HG03575 (cell line): ENCODE results near the gene SUPT7L.
A peak's percentile ranks its signal among the peaks of the same experiment; 100 is the strongest.
"Not testable (repeated sequence)": the region's sequence is repeated elsewhere in the genome, so short reads cannot be mapped to it uniquely, and the experiment has no call there.

Source experiments
- ATAC-seq: cut with Tn5 transposase; IDR thresholded peaks from one replicate; pipeline ENCODE4 v1.9.1; 2021; ENCODE audit not compliant: unreplicated experiment, insufficient number of reproducible peaks, low FRiP score; ENCODE audit errors: extremely low read depth

The SUPT7L gene

GRCh38 chr2:27689424-27689823 is 26.0 kb upstream of the SUPT7L start:
- no peak for ATAC-seq

- ATAC-seq: no peak
Observed at GRCh38 chr2:27687232-27687631, 23.8 kb upstream of the SUPT7L start.

- ATAC-seq: no peak
Observed at GRCh38 chr2:27685577-27685976, 22.2 kb upstream of the SUPT7L start.

GRCh38 chr2:27685006-27685405 is 21.6 kb upstream of the SUPT7L start:
- not testable (repeated sequence) for ATAC-seq

- peak; percentile 62 for ATAC-seq
Observed at GRCh38 chr2:27683390-27684071, 20.1 kb upstream of the SUPT7L start.

GRCh38 chr2:27682334-27682771 is 18.9 kb upstream of the SUPT7L start:
- not testable (repeated sequence) for ATAC-seq

- ATAC-seq: no peak
Observed at GRCh38 chr2:27681841-27682240, 18.4 kb upstream of the SUPT7L start.

- no peak for ATAC-seq
Observed at GRCh38 chr2:27680571-27680970, 17.2 kb upstream of the SUPT7L start.

GRCh38 chr2:27672723-27673486 is 9.5 kb upstream of the SUPT7L start:
- no peak for ATAC-seq

GRCh38 chr2:27671235-27671634 is 7.8 kb upstream of the SUPT7L start:
- ATAC-seq: no peak

GRCh38 chr2:27667446-27667845 is 4.0 kb upstream of the SUPT7L start:
- ATAC-seq: no peak

- ATAC-seq: no peak
Observed at GRCh38 chr2:27664622-27665363, 1.4 kb upstream of the SUPT7L start.

GRCh38 chr2:27664154-27664574 is 750 bp upstream of the SUPT7L start:
- no peak for ATAC-seq

- ATAC-seq: no peak
Observed at GRCh38 chr2:27661371-27661770, 2.0 kb downstream of the SUPT7L start.

- ATAC-seq: no peak
Observed at GRCh38 chr2:27655155-27655951, 8.1 kb downstream of the SUPT7L start.

GRCh38 chr2:27653397-27653796 is 10.0 kb downstream of the SUPT7L start:
- no peak for ATAC-seq

- no peak for ATAC-seq
Observed at GRCh38 chr2:27652790-27653189, 10.6 kb downstream of the SUPT7L start.

GRCh38 chr2:27652341-27652740 is 11.1 kb downstream of the SUPT7L start:
- ATAC-seq: no peak

- no peak for ATAC-seq
Observed at GRCh38 chr2:27651056-27651455, 12.4 kb downstream of the SUPT7L start.
